NOMO-1 treated with DMSO at 0.1 percent for 48 hours (cell line): ENCODE data around the gene RSU1.

Experiments used
- DNase-seq: peaks from one replicate; lab custom pipeline; 2025; ENCODE audit not compliant: unreplicated experiment; lab: John Stamatoyannopoulos, UW

The RSU1 gene

GRCh38 chr10:16822726-16823360 lies 5.6 kb upstream of the RSU1 start:
- no peak for DNase-seq

GRCh38 chr10:16822027-16822426 lies 4.8 kb upstream of the RSU1 start:
- no peak for DNase-seq

- DNase-seq = peak; percentile 32
These were observed 3.2 kb upstream of the RSU1 start for GRCh38 chr10:16820421-16820820.

- DNase-seq = no peak
These were observed 2.8 kb upstream of the RSU1 start for GRCh38 chr10:16820018-16820417.

GRCh38 chr10:16819436-16819835 lies 2.2 kb upstream of the RSU1 start:
- no peak for DNase-seq

GRCh38 chr10:16819026-16819425 lies 1.8 kb upstream of the RSU1 start:
- DNase-seq = no peak

GRCh38 chr10:16816830-16817124 lies 447 bp downstream of the RSU1 start:
- no peak for DNase-seq

GRCh38 chr10:16816171-16816570 lies 1.1 kb downstream of the RSU1 start:
- DNase-seq = peak; percentile 4

- no peak for DNase-seq
These were observed 3.2 kb downstream of the RSU1 start for GRCh38 chr10:16814012-16814411.

- DNase-seq = no peak
These were observed 4.5 kb downstream of the RSU1 start for GRCh38 chr10:16812676-16813075.

- no peak for DNase-seq
These were observed 5.5 kb downstream of the RSU1 start for GRCh38 chr10:16811765-16812164.

GRCh38 chr10:16811292-16811691 lies 5.9 kb downstream of the RSU1 start:
- DNase-seq = no peak

- peak; percentile 21 for DNase-seq
These were observed 8.0 kb downstream of the RSU1 start for GRCh38 chr10:16809074-16809718.

GRCh38 chr10:16804123-16804522 lies 13.1 kb downstream of the RSU1 start:
- no peak for DNase-seq

GRCh38 chr10:16803464-16803863 lies 13.8 kb downstream of the RSU1 start:
- DNase-seq = no peak

- DNase-seq = no peak
These were observed 17.6 kb downstream of the RSU1 start for GRCh38 chr10:16799621-16800020.

GRCh38 chr10:16798571-16798970 lies 18.7 kb downstream of the RSU1 start:
- no peak for DNase-seq

- DNase-seq = no peak
These were observed 21.7 kb downstream of the RSU1 start for GRCh38 chr10:16795410-16796073.

GRCh38 chr10:16794005-16794404 lies 23.2 kb downstream of the RSU1 start:
- DNase-seq = no peak

GRCh38 chr10:16792675-16793074 lies 24.5 kb downstream of the RSU1 start:
- DNase-seq = no peak

GRCh38 chr10:16789765-16790164 lies 27.5 kb downstream of the RSU1 start:
- no peak for DNase-seq

GRCh38 chr10:16789261-16789660 lies 28.0 kb downstream of the RSU1 start:
- no peak for DNase-seq

GRCh38 chr10:16788778-16789177 lies 28.4 kb downstream of the RSU1 start:
- DNase-seq = no peak
